HG02870 (cell line): Measurements from ENCODE around the gene PACSIN2.
"Not testable (repeated sequence)": the region's sequence is repeated elsewhere in the genome, so short reads cannot be mapped to it uniquely, and the experiment has no call there.

Experiments used
- ATAC-seq: cut with Tn5 transposase; IDR thresholded peaks from one replicate; pipeline ENCODE4 v1.9.1; 2021; ENCODE audit warnings: mild to moderate bottlenecking, moderate library complexity; ENCODE audit not compliant: unreplicated experiment

Gene PACSIN2

GRCh38 chr22:42928969-42929837, 85.7 kb downstream of the PACSIN2 start:
- ATAC-seq = no peak

- no peak for ATAC-seq
These were observed 87.0 kb downstream of the PACSIN2 start for GRCh38 chr22:42927966-42928365.

- no peak for ATAC-seq
These were observed 88.2 kb downstream of the PACSIN2 start for GRCh38 chr22:42926768-42927167.

- ATAC-seq = no peak
These were observed 88.8 kb downstream of the PACSIN2 start for GRCh38 chr22:42926104-42926503.

- ATAC-seq = no peak
These were observed 89.4 kb downstream of the PACSIN2 start for GRCh38 chr22:42925598-42925997.

- not testable (repeated sequence) for ATAC-seq
These were observed 89.9 kb downstream of the PACSIN2 start for GRCh38 chr22:42925031-42925430.

GRCh38 chr22:42924436-42924835, 90.5 kb downstream of the PACSIN2 start:
- no peak for ATAC-seq

GRCh38 chr22:42922374-42923191, 92.4 kb downstream of the PACSIN2 start:
- no peak for ATAC-seq

- ATAC-seq = no peak
These were observed 94.7 kb downstream of the PACSIN2 start for GRCh38 chr22:42920101-42920820.

- ATAC-seq = no peak
These were observed 95.8 kb downstream of the PACSIN2 start for GRCh38 chr22:42919199-42919598.

- no peak for ATAC-seq
These were observed 96.4 kb downstream of the PACSIN2 start for GRCh38 chr22:42918500-42918899.

GRCh38 chr22:42917358-42917757, 97.6 kb downstream of the PACSIN2 start:
- not testable (repeated sequence) for ATAC-seq

GRCh38 chr22:42915980-42916765, 98.8 kb downstream of the PACSIN2 start:
- no peak for ATAC-seq

- ATAC-seq = no peak
These were observed 100.4 kb downstream of the PACSIN2 start for GRCh38 chr22:42914511-42915076.

- no peak for ATAC-seq
These were observed 101.0 kb downstream of the PACSIN2 start for GRCh38 chr22:42913874-42914510.

- no peak for ATAC-seq
These were observed 102.9 kb downstream of the PACSIN2 start for GRCh38 chr22:42912059-42912458.

- ATAC-seq = no peak
These were observed 104.6 kb downstream of the PACSIN2 start for GRCh38 chr22:42910221-42910942.

GRCh38 chr22:42909363-42910058, 105.4 kb downstream of the PACSIN2 start:
- ATAC-seq = no peak
